WTC11 (cell line): ENCODE results near the gene INPP4B. TPM values are rescaled to one million over a fixed set of nuclear protein-coding genes. Genes with fewer than 3 reads are reported as not detected.

Experiments used
- ATAC-seq: fragments of 200-7000 bp; cut with Tn5 transposase; 2 replicates; pipeline ENCODE4 v1.10.0; 2021; ENCODE audit warnings: mild to moderate bottlenecking, moderate library complexity
- CTCF ChIA-PET: fragments of 300-600 bp; sonication (Branson Sonifier 250); formaldehyde crosslinking; loops from one replicate; lab custom pipeline; 2021; ENCODE audit warnings: antibody characterized with exemption; lab: Charles Lee
- POLR2A ChIA-PET: fragments of 350-600 bp; sonication (Branson Sonifier 250); formaldehyde crosslinking; loops from one replicate; lab custom pipeline; 2021; ENCODE audit warnings: antibody characterized with exemption; lab: Charles Lee
- DNase-seq: peaks from one replicate; pipeline ENCODE4 v3.0.0; 2021; ENCODE audit warnings: low spot score
- H3K27ac Mint-ChIP-seq: 2 replicates; pipeline ENCODE4 v1.8.0; 2021; ENCODE audit warnings: mixed read lengths
- H3K27me3 Mint-ChIP-seq: 2 replicates; pipeline ENCODE4 v1.8.0; 2021; ENCODE audit warnings: low read depth, mild to moderate bottlenecking, moderate library complexity, mixed read lengths
- H3K36me3 Mint-ChIP-seq: 2 replicates; pipeline ENCODE4 v1.8.0; 2021; ENCODE audit warnings: mixed read lengths
- H3K4me1 Mint-ChIP-seq: 2 replicates; pipeline ENCODE4 v1.8.0; 2022; ENCODE audit warnings: mixed read lengths
- H3K4me3 Mint-ChIP-seq: 2 replicates; pipeline ENCODE4 v1.8.0; 2021; ENCODE audit warnings: mild to moderate bottlenecking, moderate library complexity, mixed read lengths
- H3K9me3 Mint-ChIP-seq: 2 replicates; pipeline ENCODE4 v1.8.0; 2021; ENCODE audit warnings: mixed read lengths
- EMX1 ChIP-seq: fragments of 250-450 bp; sonication (Bioruptor Pico); IDR thresholded peaks from 2 replicates; pipeline ENCODE4 v1.8.0; 2021; ENCODE audit warnings: mild to moderate bottlenecking
- FOXJ3 ChIP-seq: sonication (generic); formaldehyde crosslinking; IDR thresholded peaks from 2 replicates; pipeline ENCODE4 v1.9.0; 2021; ENCODE audit warnings: missing genetic modification reagents, mild to moderate bottlenecking, borderline replicate concordance
- FOXK1 ChIP-seq: sonication (generic); formaldehyde crosslinking; IDR thresholded peaks from 2 replicates; pipeline ENCODE4 v1.8.0; 2022; ENCODE audit warnings: mild to moderate bottlenecking, moderate library complexity, missing genetic modification reagents
- JAZF1 ChIP-seq: fragments of 250-450 bp; sonication (Bioruptor Pico); IDR thresholded peaks from 2 replicates; pipeline ENCODE4 v1.9.0; 2021; ENCODE audit warnings: moderate library complexity, mild to moderate bottlenecking, inconsistent platforms
- NFYB ChIP-seq: sonication (generic); formaldehyde crosslinking; conservative IDR thresholded peaks from 2 replicates; pipeline ENCODE4 v1.8.0; 2022; ENCODE audit warnings: low read depth, missing genetic modification reagents
- NR1H2 ChIP-seq: sonication (generic); formaldehyde crosslinking; IDR thresholded peaks from 2 replicates; pipeline ENCODE4 v1.9.0; 2021; ENCODE audit warnings: mild to moderate bottlenecking, moderate library complexity, missing genetic modification reagents
- SMAD3 ChIP-seq: sonication (generic); formaldehyde crosslinking; IDR thresholded peaks from 2 replicates; pipeline ENCODE4 v1.8.0; 2022; ENCODE audit warnings: missing genetic modification reagents, mild to moderate bottlenecking, borderline replicate concordance
- SMAD4 ChIP-seq: sonication (generic); formaldehyde crosslinking; IDR thresholded peaks from 2 replicates; pipeline ENCODE4 v1.8.0; 2022; ENCODE audit warnings: mild to moderate bottlenecking, missing genetic modification reagents
- TP53 ChIP-seq: sonication (generic); formaldehyde crosslinking; IDR thresholded peaks from 2 replicates; pipeline ENCODE4 v1.8.1; 2023; ENCODE audit warnings: mild to moderate bottlenecking, missing genetic modification reagents
- ZBTB21 ChIP-seq: sonication (generic); formaldehyde crosslinking; IDR thresholded peaks from 2 replicates; pipeline ENCODE4 v1.8.1; 2023; ENCODE audit warnings: mild to moderate bottlenecking, missing genetic modification reagents, borderline replicate concordance
- ZNF232 ChIP-seq: sonication (generic); formaldehyde crosslinking; IDR thresholded peaks from 2 replicates; pipeline ENCODE4 v1.8.0; 2022; ENCODE audit warnings: mild to moderate bottlenecking, missing genetic modification reagents
- ZNF317 ChIP-seq: sonication (generic); formaldehyde crosslinking; IDR thresholded peaks from 2 replicates; pipeline ENCODE4 v1.8.1; 2023; ENCODE audit warnings: low read depth, mild to moderate bottlenecking, moderate library complexity, missing genetic modification reagents, borderline replicate concordance
- total RNA-seq: library from RNA; stranded (reverse); gene quantifications from 3 replicates; pipeline ENCODE4 v1.2.3, GENCODE V29; 2021
- TF ChIP-seq, protein P1 (sequence below): sonication (generic); formaldehyde crosslinking; IDR thresholded peaks from 2 replicates; pipeline ENCODE4 v1.8.0; 2023; ENCODE audit warnings: mild to moderate bottlenecking, missing genetic modification reagents
- TF ChIP-seq, protein P2 (sequence below): sonication (generic); formaldehyde crosslinking; IDR thresholded peaks from 2 replicates; pipeline ENCODE4 v1.8.0; 2022; ENCODE audit warnings: missing genetic modification reagents
- TF ChIP-seq, protein P3 (sequence below): sonication (generic); formaldehyde crosslinking; IDR thresholded peaks from 2 replicates; pipeline ENCODE4 v1.8.0; 2023; ENCODE audit warnings: missing genetic modification reagents
- TF ChIP-seq, protein P4 (sequence below): fragments of 250-450 bp; sonication (Bioruptor Pico); IDR thresholded peaks from 2 replicates; pipeline ENCODE4 v1.9.0; 2021; ENCODE audit warnings: moderate library complexity, mild to moderate bottlenecking, inconsistent platforms, borderline replicate concordance
- TF ChIP-seq, protein P5 (sequence below): sonication (generic); formaldehyde crosslinking; IDR thresholded peaks from 2 replicates; pipeline ENCODE4 v1.8.1; 2023; ENCODE audit warnings: mild to moderate bottlenecking, missing genetic modification reagents
- TF ChIP-seq, protein P6 (sequence below): sonication (generic); formaldehyde crosslinking; conservative IDR thresholded peaks from 2 replicates; pipeline ENCODE4 v1.8.1; 2023; ENCODE audit warnings: mild to moderate bottlenecking, low read depth, missing genetic modification reagents, moderate library complexity
- TF ChIP-seq, protein P7 (sequence below): fragments of 250-450 bp; sonication (Bioruptor Pico); conservative IDR thresholded peaks from 2 replicates; pipeline ENCODE4 v1.9.0; 2021; ENCODE audit warnings: mild to moderate bottlenecking

INPP4B gene
- total RNA-seq, 1 experiment from 2014 or later = 0.92 TPM

DNA sequence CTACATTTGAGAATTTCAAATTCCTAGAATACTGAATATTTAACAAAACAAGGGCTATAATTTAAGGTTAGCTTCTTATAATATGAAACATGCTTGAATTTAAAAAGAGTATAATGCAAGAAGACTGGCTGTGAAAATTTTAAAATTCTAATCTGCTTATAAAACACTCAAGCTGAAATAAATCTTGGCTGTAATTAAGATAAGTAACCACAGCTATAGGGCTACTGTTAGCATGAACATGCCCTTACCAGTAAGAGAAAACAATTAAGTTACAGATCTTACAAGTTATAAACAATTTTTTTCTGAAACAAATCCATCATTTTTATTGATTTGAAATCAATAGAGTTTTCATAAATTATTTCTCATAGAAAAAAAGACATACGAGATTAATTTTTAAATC, 148.2 kb downstream of the INPP4B start:
- Mint-ChIP-seq H3K9me3 (no peaks in the 10 kb centered on the region), H3K4me1 (no peaks in the 10 kb centered on the region)
- no peak for TF ChIP-seq ZBTB21 (CRISPR knock-in tag)
- TF ChIP-seq SMAD3 (CRISPR knock-in tag) = no peak
- no peak for TF ChIP-seq ZNF232 (CRISPR knock-in tag)
- no peak for TF ChIP-seq NR1H2 (CRISPR knock-in tag)
- no peak for TF ChIP-seq FOXK1 (CRISPR knock-in tag)
- no peak for TF ChIP-seq ZNF317 (CRISPR knock-in tag)
- TF ChIP-seq, protein P1, sequence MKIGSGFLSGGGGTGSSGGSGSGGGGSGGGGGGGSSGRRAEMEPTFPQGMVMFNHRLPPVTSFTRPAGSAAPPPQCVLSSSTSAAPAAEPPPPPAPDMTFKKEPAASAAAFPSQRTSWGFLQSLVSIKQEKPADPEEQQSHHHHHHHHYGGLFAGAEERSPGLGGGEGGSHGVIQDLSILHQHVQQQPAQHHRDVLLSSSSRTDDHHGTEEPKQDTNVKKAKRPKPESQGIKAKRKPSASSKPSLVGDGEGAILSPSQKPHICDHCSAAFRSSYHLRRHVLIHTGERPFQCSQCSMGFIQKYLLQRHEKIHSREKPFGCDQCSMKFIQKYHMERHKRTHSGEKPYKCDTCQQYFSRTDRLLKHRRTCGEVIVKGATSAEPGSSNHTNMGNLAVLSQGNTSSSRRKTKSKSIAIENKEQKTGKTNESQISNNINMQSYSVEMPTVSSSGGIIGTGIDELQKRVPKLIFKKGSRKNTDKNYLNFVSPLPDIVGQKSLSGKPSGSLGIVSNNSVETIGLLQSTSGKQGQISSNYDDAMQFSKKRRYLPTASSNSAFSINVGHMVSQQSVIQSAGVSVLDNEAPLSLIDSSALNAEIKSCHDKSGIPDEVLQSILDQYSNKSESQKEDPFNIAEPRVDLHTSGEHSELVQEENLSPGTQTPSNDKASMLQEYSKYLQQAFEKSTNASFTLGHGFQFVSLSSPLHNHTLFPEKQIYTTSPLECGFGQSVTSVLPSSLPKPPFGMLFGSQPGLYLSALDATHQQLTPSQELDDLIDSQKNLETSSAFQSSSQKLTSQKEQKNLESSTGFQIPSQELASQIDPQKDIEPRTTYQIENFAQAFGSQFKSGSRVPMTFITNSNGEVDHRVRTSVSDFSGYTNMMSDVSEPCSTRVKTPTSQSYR (CRISPR knock-in tag) = no peak
- TF ChIP-seq, all 79 proteins: peak for 0
- ChIA-PET POLR2A (no interaction called here), CTCF (interaction anchor here (0.6 kb wide), 1 partner anchor 131 kb away, joined by 3 read pairs; no protein-coding TSS in a partner anchor)
- Mint-ChIP-seq H3K27me3 (peaks cover 41% of the 10 kb centered on the region), H3K4me3 (no peak overlapping the region), H3K27ac (no peak overlapping the region), H3K36me3 (no peaks in the 10 kb centered on the region)
- ATAC-seq (no peak), DNase-seq (no peak)

DNA sequence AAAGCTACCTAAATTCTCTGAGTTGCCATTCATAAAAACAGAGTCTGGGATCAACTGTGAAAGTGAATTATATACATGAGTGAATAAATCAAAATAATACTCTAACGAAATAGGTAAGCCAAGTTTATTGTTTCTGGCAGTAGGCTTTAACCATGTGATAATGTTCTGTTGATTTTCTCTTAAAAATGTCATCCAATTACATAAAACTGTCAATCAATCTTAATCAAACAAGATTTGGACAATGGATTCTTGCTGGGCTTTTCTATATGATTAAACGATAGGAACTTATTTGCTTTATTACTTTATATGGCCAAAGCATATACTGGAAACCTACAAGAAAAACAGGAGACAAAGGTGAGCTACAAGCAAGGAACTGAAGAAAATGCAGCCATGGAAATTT, 148.8 kb downstream of the INPP4B start:
- H3K4me1 Mint-ChIP-seq = no peaks in the 10 kb centered on the region
- TF ChIP-seq ZBTB21 (CRISPR knock-in tag) (no peak), JAZF1 (no peak), NFYB (CRISPR knock-in tag) (no peak), FOXJ3 (no peak), SMAD4 (CRISPR knock-in tag) (no peak), TP53 (CRISPR knock-in tag) (no peak), EMX1 (no peak)
- TF ChIP-seq, protein P2, sequence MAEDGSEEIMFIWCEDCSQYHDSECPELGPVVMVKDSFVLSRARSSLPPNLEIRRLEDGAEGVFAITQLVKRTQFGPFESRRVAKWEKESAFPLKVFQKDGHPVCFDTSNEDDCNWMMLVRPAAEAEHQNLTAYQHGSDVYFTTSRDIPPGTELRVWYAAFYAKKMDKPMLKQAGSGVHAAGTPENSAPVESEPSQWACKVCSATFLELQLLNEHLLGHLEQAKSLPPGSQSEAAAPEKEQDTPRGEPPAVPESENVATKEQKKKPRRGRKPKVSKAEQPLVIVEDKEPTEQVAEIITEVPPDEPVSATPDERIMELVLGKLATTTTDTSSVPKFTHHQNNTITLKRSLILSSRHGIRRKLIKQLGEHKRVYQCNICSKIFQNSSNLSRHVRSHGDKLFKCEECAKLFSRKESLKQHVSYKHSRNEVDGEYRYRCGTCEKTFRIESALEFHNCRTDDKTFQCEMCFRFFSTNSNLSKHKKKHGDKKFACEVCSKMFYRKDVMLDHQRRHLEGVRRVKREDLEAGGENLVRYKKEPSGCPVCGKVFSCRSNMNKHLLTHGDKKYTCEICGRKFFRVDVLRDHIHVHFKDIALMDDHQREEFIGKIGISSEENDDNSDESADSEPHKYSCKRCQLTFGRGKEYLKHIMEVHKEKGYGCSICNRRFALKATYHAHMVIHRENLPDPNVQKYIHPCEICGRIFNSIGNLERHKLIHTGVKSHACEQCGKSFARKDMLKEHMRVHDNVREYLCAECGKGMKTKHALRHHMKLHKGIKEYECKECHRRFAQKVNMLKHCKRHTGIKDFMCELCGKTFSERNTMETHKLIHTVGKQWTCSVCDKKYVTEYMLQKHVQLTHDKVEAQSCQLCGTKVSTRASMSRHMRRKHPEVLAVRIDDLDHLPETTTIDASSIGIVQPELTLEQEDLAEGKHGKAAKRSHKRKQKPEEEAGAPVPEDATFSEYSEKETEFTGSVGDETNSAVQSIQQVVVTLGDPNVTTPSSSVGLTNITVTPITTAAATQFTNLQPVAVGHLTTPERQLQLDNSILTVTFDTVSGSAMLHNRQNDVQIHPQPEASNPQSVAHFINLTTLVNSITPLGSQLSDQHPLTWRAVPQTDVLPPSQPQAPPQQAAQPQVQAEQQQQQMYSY (CRISPR knock-in tag) = no peak
- TF ChIP-seq, protein P3, sequence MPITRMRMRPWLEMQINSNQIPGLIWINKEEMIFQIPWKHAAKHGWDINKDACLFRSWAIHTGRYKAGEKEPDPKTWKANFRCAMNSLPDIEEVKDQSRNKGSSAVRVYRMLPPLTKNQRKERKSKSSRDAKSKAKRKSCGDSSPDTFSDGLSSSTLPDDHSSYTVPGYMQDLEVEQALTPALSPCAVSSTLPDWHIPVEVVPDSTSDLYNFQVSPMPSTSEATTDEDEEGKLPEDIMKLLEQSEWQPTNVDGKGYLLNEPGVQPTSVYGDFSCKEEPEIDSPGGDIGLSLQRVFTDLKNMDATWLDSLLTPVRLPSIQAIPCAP (CRISPR knock-in tag) = no peak
- TF ChIP-seq, protein P4, sequence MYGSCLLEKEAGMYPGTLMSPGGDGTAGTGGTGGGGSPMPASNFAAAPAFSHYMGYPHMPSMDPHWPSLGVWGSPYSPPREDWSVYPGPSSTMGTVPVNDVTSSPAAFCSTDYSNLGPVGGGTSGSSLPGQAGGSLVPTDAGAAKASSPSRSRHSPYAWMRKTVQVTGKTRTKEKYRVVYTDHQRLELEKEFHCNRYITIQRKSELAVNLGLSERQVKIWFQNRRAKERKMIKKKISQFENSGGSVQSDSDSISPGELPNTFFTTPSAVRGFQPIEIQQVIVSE (CRISPR knock-in tag) = no peak
- TF ChIP-seq, protein P5, sequence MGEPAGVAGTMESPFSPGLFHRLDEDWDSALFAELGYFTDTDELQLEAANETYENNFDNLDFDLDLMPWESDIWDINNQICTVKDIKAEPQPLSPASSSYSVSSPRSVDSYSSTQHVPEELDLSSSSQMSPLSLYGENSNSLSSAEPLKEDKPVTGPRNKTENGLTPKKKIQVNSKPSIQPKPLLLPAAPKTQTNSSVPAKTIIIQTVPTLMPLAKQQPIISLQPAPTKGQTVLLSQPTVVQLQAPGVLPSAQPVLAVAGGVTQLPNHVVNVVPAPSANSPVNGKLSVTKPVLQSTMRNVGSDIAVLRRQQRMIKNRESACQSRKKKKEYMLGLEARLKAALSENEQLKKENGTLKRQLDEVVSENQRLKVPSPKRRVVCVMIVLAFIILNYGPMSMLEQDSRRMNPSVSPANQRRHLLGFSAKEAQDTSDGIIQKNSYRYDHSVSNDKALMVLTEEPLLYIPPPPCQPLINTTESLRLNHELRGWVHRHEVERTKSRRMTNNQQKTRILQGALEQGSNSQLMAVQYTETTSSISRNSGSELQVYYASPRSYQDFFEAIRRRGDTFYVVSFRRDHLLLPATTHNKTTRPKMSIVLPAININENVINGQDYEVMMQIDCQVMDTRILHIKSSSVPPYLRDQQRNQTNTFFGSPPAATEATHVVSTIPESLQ (CRISPR knock-in tag) = no peak
- TF ChIP-seq, protein P6, sequence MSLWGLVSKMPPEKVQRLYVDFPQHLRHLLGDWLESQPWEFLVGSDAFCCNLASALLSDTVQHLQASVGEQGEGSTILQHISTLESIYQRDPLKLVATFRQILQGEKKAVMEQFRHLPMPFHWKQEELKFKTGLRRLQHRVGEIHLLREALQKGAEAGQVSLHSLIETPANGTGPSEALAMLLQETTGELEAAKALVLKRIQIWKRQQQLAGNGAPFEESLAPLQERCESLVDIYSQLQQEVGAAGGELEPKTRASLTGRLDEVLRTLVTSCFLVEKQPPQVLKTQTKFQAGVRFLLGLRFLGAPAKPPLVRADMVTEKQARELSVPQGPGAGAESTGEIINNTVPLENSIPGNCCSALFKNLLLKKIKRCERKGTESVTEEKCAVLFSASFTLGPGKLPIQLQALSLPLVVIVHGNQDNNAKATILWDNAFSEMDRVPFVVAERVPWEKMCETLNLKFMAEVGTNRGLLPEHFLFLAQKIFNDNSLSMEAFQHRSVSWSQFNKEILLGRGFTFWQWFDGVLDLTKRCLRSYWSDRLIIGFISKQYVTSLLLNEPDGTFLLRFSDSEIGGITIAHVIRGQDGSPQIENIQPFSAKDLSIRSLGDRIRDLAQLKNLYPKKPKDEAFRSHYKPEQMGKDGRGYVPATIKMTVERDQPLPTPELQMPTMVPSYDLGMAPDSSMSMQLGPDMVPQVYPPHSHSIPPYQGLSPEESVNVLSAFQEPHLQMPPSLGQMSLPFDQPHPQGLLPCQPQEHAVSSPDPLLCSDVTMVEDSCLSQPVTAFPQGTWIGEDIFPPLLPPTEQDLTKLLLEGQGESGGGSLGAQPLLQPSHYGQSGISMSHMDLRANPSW (CRISPR knock-in tag) = no peak
- TF ChIP-seq, protein P7, sequence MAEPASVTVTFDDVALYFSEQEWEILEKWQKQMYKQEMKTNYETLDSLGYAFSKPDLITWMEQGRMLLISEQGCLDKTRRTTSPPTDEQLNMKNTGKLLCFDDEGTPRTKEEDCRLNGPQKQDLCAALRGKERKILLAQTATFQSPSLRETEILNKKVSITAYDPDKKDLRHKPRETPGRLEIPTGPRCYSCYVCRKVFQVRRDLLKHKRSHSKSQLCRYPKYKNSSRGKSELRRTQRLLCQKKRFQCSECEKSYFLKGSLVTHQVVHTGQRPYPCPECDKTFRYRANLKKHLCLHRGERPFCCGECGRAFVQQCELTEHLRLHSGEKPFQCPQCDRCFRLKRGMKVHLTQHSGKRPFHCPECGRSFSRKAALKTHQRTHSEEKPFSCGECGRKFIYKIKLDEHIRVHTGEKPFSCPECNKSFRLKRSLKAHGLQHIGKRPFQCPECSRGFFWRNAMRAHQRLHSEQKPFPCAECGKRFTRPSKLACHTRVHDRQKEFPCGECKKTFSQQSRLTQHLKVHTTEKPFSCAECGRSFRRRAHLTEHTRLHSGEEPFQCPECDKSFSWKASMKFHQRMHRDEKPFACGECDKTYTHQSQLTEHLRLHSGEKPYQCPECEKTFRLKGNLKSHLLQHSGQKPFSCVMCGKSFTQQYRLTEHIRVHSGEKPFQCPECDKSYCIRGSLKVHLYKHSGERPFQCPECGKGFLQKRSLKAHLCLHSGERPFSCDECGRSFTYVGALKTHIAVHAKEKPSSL (CRISPR knock-in tag) = no peak
- TF ChIP-seq, all 79 proteins: peak for 0
- no peak overlapping the region for H3K4me3 Mint-ChIP-seq

More for the DNA sequence above, 148.8 kb downstream of the INPP4B start:
- no peaks in the 10 kb centered on the region for H3K9me3 Mint-ChIP-seq
- ATAC-seq = no peak
- CTCF ChIA-PET = no interaction called here
- H3K27ac Mint-ChIP-seq = no peak overlapping the region
- DNase-seq = no peak
- no peaks in the 10 kb centered on the region for H3K36me3 Mint-ChIP-seq
- POLR2A ChIA-PET = no interaction called here
- H3K27me3 Mint-ChIP-seq = peaks cover 42% of the 10 kb centered on the region
